ENCODE results near the gene TRAPPC2B. TPM values are rescaled to one million over a fixed set of nuclear protein-coding genes. Genes with fewer than 3 reads are reported as not detected.

Gene TRAPPC2B
- polyA plus RNA-seq, 1 donor (not counting 4 experiments of a cell fraction or from before 2014, with no cell fraction given) = 20.8 TPM

DNA sequence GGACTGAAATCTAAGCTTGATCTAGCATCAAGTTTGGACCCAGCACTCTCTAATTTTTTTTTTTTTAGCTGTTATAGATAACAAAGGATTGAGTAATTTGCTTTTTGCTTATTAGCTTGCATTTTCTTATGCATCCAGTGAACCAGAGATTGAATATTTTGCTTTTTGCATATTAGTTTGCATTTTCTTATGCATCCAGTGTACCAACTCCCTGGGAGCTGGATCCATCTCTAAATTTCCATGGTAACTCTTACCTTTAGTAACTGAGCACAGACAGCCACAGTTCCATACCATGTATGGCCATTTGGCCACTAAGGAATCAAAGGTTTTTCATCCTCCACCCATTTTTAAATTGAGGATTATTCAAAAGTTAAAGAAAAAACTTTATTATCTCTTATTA lies 17.6 kb downstream of the TRAPPC2B start:
- Histone ChIP-seq H3K36me3 (ENCODE audit: control insufficient read depth in 2 of 2, extremely low read depth in 1 of 2, insufficient read depth in 2 of 2, low read length in 2 of 2) (peaks cover 0 to 7% of the 10 kb centered on the region in 2 experiments), H3K27ac (ENCODE audit: control insufficient read depth, insufficient read depth, low read length) (no peak overlapping the region), H3K27me3 (ENCODE audit: control insufficient read depth, extremely low read depth, insufficient read depth, low read length) (no peaks in the 10 kb centered on the region), H3K9ac (ENCODE audit: control insufficient read depth, extremely low read depth, insufficient read depth, low read length) (no peak overlapping the region), H3K4me3 (ENCODE audit: control insufficient read depth in 2 of 3, extremely low read depth in 1 of 3, insufficient read depth in 2 of 3, low read depth in 1 of 3, low read length in 3 of 3) (no peak overlapping the region), H3K4me1 (ENCODE audit: control insufficient read depth, extremely low read depth, insufficient read depth, low read length) (no peaks in the 10 kb centered on the region), H3K79me2 (ENCODE audit: control insufficient read depth, insufficient read depth, low read length) (no peaks in the 10 kb centered on the region), H3K9me1 (ENCODE audit: control insufficient read depth, extremely low read depth, insufficient read depth, low read length) (no peaks in the 10 kb centered on the region), H3K9me3 (ENCODE audit: control insufficient read depth, low read depth, low read length) (peaks cover 14% of the 10 kb centered on the region), H2AFZ (ENCODE audit: control insufficient read depth, low read length) (no peak overlapping the region), H4K20me1 (ENCODE audit: control insufficient read depth, extremely low read depth, insufficient read depth, low read length) (no peaks in the 10 kb centered on the region), H3K4me2 (ENCODE audit: control insufficient read depth, extremely low read depth, insufficient read depth, low read depth, low read length) (no peak overlapping the region)
- DNase-seq (ENCODE audit: low read depth, low spot score) = no peak
- no peak for TF ChIP-seq EZH2 (IDR thresholded peaks at IDR 0.05; ENCODE audit: low read length)
- TF ChIP-seq, protein P1, sequence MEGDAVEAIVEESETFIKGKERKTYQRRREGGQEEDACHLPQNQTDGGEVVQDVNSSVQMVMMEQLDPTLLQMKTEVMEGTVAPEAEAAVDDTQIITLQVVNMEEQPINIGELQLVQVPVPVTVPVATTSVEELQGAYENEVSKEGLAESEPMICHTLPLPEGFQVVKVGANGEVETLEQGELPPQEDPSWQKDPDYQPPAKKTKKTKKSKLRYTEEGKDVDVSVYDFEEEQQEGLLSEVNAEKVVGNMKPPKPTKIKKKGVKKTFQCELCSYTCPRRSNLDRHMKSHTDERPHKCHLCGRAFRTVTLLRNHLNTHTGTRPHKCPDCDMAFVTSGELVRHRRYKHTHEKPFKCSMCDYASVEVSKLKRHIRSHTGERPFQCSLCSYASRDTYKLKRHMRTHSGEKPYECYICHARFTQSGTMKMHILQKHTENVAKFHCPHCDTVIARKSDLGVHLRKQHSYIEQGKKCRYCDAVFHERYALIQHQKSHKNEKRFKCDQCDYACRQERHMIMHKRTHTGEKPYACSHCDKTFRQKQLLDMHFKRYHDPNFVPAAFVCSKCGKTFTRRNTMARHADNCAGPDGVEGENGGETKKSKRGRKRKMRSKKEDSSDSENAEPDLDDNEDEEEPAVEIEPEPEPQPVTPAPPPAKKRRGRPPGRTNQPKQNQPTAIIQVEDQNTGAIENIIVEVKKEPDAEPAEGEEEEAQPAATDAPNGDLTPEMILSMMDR (optimal IDR thresholded peaks at IDR 0.05 in 1 of 3, IDR thresholded peaks at IDR 0.05 in 1 of 3, conservative IDR thresholded peaks at IDR 0.05 in 1 of 3; ENCODE audit: extremely low read depth in 1 of 3, insufficient read depth in 2 of 3, low read length in 3 of 3) = no peak
- dilution Hi-C loops (cut with MboI; ENCODE audit: extremely low pct_ligation_motif_present, low sequenced_read_pairs) = no loop called here
- FAIRE-seq = no peak

DNA sequence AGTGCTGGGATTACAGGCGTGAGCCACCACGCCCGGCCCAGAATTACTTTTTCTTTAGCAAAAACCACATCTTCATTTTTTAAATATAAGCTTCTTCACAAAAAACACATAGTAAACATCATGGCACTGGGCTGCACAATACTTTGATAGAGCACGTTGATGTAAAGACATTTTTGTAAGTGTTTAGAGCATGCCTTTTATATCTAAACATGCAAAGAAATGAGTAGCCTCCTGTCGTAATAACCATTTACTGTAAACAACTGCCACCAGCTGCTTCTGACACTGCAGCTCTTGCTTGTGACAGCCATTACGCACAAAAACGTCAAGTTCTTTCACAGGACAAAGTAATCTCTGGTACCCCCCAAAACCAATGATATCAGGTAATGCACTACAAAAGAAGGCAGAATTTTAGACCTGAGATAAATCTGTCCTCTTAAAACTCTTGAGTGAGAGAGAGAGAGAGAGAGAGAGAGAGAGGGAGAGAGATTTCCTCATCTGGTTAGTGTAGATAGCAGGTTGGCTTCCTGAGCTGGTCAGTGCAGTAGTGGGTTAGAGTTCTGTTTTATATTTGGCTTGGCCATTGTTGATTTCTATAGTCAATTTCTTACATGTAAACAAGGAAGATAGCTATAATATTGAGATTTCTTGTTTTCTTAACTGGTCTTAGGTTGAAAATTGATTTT lies 19.6 kb downstream of the TRAPPC2B start:
- Histone ChIP-seq H3K9me1 (ENCODE audit: control insufficient read depth, extremely low read depth, insufficient read depth, low read length) (no peaks in the 10 kb centered on the region), H3K4me1 (ENCODE audit: control insufficient read depth, extremely low read depth, insufficient read depth, low read length) (no peaks in the 10 kb centered on the region), H3K9ac (ENCODE audit: control insufficient read depth, extremely low read depth, insufficient read depth, low read length) (no peak overlapping the region), H2AFZ (ENCODE audit: control insufficient read depth, low read length) (no peak overlapping the region), H3K36me3 (ENCODE audit: control insufficient read depth in 2 of 2, extremely low read depth in 1 of 2, insufficient read depth in 2 of 2, low read length in 2 of 2) (peaks cover 0 to 2% of the 10 kb centered on the region in 2 experiments), H3K27ac (ENCODE audit: control insufficient read depth, insufficient read depth, low read length) (no peak overlapping the region), H3K79me2 (ENCODE audit: control insufficient read depth, insufficient read depth, low read length) (no peaks in the 10 kb centered on the region), H3K4me3 (ENCODE audit: control insufficient read depth in 2 of 3, extremely low read depth in 1 of 3, insufficient read depth in 2 of 3, low read depth in 1 of 3, low read length in 3 of 3) (no peak overlapping the region), H3K4me2 (ENCODE audit: control insufficient read depth, extremely low read depth, insufficient read depth, low read depth, low read length) (no peak overlapping the region), H3K9me3 (ENCODE audit: control insufficient read depth, low read depth, low read length) (peaks cover 3% of the 10 kb centered on the region), H3K27me3 (ENCODE audit: control insufficient read depth, extremely low read depth, insufficient read depth, low read length) (no peaks in the 10 kb centered on the region), H4K20me1 (ENCODE audit: control insufficient read depth, extremely low read depth, insufficient read depth, low read length) (no peaks in the 10 kb centered on the region)
- FAIRE-seq (no peak), DNase-seq (ENCODE audit: low read depth, low spot score) (no peak)
- TF ChIP-seq EZH2 (IDR thresholded peaks at IDR 0.05; ENCODE audit: low read length) = no peak
- TF ChIP-seq, protein P1 (optimal IDR thresholded peaks at IDR 0.05 in 1 of 3, IDR thresholded peaks at IDR 0.05 in 1 of 3, conservative IDR thresholded peaks at IDR 0.05 in 1 of 3; ENCODE audit: extremely low read depth in 1 of 3, insufficient read depth in 2 of 3, low read length in 3 of 3) = no peak
- dilution Hi-C loops (cut with MboI; ENCODE audit: extremely low pct_ligation_motif_present, low sequenced_read_pairs) = no loop called here

All from keratinocyte (primary cell).